HPDE6-E6E7 (cell line): ENCODE results near the gene ATXN1.

Experiments used
- DNase-seq: peaks from one replicate; pipeline ENCODE4 v3.0.0; 2011; ENCODE audit warnings: missing footprints; ENCODE audit errors: extremely low spot score

Gene ATXN1

DNA sequence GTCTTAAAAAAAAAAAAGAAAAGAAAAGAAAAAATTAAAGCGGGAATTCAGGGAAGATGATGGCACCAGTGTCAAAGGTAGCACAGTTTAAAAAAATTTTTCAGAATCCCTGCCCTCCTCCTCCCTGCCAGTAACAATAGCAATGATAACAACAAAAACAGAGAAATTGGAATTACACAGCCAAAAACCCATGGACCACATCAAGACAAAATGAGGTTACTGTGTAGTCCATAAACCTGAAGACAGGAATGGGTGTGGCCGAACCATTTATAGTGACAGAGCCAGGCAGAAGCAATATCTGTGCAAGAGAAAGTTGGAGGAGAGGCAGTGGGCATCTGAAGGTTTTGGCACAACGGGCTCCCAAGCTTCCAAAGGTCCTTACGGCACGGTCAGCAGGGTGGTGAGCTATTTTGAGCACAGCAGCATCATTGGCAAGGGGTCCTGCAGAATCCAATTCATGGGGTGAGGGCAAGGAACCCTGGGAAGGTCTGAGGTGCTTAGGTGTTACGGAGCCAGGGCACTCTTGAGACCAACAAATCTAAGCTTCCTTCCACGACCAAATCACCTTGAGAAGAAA is 320.5 kb downstream of the ATXN1 start:
- DNase-seq: no peak

DNA sequence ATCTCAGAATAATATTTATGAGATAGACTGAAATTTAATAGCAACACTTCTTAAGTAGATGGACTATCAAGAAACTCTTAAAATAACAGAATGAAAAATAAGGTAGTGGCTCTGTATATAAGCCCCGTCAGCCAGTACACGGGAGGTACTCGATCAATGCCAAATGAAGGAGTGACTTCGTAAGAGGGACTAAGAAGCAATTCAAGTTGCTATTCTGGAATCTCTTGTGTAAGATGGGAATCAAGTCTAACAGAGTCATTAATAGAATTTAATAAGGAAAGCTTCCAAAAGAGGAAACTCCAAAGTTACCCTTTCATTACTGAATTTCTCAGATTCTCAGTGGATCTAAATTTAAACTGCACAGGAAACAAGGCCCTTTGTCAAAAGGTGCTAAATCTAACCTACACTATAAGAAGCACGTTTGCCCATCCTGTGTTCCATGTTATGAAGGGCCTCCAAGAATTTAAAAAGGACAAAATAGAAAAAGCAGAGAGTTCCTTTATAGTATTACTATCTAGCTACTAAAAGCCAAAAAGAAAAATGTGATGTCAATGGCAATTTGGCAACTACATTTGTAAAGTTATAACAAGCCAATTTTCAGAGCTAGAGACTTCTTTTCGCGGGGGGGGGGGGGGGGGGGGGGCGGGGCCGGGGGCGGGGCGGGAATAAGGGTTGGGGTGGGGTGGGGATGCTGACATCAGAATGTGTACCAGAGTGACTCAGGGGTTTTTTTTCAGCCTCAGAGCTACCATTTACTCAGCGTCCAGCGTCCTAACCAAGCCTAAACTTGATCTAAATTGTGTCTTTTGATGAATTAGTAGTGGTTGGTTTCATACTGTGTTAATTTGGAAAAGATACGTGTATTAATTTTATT is 322.3 kb downstream of the ATXN1 start:
- peak; percentile 69 for DNase-seq

DNA sequence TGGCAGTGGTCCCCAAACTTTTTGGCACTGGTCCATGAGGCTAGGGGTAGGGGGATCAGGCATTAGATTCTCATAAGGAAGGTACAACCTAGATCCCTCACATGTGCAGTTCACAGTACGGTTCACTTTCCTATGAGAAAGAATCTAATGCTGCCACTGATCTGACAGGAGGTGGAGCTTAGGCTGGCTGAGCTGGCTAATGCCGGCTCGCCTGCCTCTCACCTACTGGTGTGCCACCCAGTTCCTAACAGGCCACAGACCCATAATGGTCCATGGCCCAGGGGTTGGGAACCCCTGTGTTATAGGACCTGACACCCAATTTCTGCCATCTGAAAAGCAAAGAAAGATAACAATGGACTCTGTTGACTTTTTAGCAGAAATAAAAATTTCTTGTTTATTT is 323.3 kb downstream of the ATXN1 start:
- DNase-seq: no peak

DNA sequence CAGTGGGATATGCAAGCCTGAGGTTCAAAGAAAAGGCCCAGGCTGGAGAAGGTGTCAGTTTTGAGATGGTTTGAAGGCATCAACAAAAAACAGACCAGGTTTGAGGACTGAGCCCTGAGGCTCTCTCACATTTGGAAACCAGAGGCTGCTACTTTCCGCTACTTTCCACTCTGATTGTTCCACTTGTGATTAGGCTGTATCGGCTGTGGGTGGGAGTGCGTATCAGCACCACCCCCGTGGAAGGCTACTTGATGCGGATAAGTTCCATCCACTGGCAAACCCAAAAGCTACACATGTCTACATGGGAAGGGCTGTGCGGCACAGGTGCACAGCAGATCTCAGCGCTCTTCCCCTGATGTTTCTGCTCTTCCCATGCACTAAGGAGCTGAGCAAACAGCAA is 324.2 kb downstream of the ATXN1 start:
- no peak for DNase-seq

DNA sequence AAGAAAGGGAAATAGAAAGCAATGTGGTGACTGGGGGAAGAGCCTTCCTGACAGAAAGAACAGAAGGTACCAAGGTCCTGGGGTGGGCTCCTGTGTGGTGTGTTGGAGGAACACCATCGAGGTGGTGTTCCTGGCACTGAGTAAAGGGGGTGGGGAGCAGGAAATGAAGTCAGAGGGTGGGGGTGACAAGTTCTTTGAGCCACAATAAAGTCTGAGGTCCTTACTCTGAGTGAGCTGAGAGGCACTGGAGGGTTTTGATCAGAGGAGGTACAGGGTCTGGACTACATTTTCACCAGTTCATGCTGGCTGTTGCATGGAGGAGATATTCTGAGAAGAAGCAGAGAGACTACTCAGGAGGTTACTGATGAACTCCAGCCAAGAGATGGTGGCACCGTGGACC is 324.7 kb downstream of the ATXN1 start:
- DNase-seq: no peak

DNA sequence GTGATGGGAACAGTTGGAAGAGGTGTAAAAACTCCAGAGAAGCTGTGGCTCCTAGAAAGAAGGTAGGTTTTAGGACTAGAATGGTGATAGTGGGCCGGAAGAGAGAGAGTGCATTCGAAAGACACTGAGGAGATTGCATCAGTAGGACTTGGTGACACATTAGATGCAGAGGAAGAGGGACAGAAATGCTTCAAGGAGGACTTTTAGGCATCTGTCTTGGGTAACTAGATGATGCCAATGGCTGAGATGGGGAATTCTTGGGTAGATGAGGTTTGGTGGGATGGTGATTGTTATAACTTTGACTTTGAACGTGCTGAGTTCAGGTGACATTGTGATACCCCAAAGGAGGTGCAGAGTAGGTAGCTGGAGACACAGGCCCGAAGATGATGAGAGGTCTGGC is 326.4 kb downstream of the ATXN1 start:
- DNase-seq: no peak

DNA sequence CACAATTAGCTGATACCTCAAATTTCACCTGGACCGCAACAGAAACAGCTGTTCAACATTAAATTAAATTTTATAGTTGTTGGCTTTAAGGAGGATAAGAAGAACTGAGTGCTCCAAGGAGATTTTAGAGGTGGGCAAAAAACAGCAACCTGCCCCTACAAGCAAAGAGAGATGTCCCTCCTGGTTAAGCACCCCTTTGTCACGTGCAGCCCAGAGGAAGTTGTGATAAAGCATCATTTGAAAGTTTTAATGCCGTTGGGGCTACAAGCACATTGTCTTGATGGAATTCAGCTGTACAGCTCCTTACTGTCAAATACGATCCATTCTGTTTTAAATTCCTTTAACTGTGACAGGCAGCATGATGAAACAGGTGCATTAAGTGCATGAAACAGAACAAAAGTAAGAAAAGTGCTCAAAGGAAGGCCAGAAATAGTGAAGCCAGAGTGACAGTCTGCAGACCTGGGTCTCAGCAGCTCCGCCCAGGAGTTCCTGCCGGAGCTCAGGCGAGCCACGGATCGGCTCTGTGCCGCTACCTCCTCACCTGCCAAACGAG is 327.8 kb downstream of the ATXN1 start:
- no peak for DNase-seq

DNA sequence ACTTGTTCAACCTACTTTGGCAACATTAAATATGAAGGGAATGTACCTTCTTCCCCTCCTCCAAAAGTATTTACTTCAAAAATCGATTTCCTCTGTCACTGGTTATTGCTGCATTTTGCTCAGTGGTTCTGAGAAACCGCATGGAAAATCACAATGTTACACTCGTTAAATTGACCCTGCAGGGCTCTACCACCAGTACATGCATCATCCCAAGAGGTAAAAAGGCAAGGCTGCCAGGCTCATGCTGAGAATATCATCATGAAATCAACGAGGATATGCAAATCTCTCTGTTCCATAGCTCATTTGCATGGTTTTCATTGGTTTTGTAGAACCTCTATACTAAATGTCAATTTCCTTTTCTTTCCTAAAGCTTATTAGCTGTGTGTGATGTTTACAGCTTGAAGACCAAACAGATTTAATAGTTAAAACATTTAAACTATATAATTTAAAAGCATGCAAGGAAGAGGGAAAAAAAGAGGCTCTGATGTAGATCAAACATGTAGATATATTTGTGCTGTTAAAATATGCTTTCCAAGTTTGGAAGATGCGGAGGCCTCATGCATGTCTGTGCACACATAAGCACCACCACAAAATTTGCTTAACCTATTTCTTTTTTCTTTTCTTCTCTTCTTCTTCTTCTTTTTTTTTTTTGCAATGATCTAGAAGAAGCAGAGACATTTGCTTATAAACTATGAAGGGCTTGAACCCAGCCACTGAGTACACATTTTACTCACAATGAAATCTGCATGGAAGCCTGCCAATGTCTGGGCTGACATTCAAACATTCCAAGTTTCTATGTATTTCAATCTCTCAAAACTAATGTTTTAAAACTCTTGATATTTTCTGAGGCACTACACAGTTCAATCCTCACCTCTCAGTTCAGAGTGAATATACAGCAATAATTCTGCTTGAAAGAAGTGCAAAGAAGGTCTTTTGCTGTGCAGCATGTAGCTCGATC is 328.9 kb downstream of the ATXN1 start:
- no peak for DNase-seq

DNA sequence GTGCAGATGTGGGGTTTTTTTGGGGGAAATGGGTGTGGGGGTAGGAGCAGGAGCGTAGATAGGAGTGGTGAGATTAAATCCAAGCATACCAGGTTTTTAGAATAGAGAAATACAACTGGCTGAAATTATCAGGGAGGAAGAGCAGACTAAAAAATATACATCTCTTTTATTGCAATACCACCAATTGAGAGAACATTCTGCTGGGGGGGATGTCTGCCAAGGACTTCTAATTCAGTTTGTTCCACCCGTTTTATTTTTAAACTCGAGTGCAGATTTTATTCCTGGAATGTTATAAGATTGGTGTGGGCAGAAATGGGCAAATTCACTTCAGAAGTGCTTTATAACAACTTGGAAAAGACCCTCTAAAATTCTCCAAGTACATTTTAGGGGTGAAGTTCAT is 330.2 kb downstream of the ATXN1 start:
- DNase-seq: no peak

DNA sequence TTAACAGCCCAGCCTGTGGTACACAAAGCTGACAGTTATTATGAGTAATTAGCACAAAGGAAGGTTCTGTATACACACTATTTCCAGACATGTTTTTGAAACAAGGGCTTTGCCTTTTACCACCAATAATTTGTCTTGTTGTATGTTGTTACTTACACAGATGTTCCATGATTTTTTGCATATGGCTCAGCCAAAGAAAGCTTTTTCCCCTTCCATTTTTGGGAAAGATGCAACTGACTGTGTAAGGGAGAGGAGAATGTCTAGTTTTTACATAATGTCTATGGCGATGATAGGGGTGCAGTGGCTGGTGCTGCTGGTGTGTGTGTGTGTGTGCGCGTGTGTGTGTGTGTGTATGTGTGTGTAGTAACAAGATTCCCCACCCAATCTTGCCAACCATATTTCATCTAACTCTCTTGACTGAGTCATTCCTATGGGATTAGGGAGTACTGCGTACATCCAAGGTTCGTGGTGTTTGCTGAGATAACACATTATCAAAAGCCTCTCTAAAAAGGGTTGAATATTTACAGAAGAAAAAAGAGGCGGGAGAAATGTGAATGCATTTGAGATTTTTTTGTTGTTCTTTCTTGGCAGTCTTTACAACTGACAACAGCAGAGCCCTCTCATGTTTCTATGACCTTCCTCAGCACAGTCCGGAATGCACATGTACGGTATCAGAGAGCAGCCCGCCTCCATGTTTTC is 330.7 kb downstream of the ATXN1 start:
- no peak for DNase-seq

DNA sequence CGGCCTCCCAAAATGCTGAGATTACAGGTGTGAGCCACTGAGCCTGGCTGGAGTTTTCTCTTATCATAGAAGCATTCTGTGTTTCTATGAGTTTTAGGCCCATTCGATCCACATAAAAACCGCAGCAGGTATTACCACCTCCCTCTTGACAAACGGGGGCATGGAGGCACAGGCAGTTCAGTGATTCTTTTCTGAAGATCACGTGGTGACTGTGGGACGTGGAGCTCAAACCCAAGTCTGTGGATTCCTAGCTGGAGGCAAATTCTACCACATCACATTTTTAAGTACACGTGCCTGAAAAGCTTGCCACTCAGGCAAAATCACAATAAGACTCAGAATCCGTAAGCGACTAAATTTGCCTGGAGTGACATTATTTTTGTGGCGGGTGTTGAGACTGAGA is 331.6 kb downstream of the ATXN1 start:
- DNase-seq: no peak

DNA sequence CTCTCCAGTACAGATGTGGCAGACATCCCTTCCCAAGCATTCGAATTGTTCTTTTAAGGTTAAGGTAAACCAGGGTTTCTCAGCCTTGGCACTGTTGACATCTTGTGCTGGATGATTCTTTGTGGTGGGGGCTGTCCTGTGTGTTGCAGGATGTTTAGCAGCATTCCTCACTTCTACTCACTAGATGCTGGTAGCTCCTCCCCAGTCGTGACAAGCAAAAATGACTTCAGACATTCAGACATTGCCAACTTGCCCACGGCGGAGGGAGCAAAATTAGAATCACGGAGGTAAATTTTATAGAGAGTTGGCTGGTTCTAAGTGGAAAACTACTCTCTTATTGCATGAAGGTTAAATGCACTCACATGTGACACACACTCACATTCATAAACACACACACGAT is 334.1 kb downstream of the ATXN1 start:
- DNase-seq: no peak

DNA sequence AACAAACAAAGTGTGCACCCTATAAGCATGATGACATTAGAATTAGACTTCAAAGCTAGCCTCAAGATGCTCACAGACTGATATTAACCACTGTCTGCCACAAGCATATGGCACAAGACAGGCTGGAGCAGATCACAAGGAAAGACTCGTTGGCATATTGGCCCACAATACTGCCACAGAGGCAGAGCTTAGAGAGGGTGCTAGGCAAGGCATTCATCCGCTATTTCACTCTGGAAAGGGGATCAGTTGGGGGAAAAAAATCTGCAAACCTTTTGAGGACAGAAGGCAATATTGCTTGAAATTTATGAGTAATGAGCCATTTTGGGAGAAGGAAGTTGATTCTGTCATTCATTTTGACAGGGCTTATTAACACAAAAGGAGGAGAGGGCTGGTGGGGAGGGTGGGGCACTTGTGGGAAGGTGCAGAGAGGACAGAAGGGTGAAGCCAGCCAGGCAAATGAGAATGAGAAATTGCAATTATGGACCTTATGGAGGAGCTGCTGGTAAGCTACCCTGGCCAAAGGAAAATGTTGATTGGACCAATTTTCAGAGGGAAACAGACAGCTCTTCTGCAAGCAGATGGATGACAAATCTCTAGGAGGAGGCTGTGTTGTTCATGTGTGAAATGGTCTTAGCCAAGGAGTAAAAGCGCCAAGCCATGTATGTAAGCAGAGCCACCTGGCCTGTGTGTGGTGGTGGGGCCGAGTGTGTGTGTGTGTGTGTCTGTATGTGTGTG is 335.2 kb downstream of the ATXN1 start:
- DNase-seq: no peak

DNA sequence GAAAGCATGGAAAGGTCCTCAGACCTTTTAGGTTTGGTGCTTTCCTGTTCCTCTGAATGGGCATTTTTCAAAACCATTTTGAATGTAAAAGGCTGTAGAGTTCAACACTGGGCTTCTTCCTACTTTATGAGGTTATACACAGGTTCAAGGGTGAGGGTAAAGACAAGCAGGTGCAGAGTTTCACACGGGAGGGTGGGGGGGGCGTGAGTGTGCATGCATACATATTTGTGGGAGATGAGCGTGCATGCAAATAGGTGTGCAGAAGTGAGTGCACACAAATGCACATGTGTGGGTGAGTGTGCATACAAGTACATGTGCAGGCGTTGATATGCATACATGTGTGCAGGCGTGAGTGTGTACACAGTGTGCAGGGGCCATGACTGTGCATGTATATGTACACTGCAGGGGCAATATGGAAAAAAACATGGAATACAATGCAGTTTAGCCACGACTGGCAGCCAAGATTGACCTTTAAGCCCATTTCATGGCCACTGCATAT is 339.7 kb downstream of the ATXN1 start:
- no peak for DNase-seq

DNA sequence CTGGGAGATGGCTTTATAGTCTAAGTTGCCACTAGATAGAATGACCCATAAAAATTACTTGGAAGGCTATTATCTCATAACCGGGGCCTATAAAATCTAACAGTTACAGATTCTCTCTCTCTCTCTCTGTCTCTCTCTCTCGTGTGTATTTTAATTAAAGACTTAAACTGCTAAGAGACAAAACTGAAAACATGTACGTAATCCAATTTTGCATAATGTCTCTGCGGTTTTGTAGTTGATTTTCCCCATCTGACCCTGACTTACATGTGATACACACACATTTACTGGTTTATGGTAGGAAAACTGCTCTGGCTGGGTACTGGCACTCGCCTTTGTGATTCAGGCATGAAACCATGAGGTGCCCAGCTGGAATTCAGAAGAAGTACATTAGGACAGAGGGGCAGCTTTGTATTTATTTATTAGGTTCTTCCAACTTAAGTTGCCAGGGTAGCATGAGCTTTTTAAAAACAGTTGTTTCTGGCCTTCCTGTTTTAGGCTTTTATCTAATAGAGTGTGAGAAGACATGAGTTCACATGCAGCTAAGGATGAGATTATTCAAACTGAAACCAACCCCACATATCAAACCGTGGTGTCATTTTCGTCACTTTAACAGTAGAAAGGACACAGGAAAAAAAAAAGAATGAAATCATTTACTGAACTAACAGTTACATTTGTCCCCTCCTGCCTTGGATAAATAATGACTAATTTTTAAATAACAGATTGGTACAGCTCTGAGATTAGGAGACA is 340.4 kb downstream of the ATXN1 start:
- DNase-seq: no peak

DNA sequence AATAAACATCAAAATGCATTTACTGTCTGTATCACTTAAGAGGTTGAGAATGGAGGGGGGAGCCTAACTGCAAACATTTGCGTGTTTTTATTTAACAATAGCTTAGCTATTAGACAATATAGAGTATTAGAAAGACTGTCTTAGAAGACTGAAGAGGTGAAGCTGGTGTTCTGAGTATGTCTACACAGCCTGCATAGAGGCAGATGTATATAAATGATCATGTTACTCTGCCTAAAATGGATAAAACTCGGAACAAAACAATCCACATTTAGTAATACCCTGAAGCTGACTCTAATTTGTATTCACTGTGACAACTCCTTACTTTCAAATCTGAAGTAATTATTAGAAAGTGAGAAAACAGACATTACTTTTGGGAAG is 340.9 kb downstream of the ATXN1 start:
- no peak for DNase-seq

DNA sequence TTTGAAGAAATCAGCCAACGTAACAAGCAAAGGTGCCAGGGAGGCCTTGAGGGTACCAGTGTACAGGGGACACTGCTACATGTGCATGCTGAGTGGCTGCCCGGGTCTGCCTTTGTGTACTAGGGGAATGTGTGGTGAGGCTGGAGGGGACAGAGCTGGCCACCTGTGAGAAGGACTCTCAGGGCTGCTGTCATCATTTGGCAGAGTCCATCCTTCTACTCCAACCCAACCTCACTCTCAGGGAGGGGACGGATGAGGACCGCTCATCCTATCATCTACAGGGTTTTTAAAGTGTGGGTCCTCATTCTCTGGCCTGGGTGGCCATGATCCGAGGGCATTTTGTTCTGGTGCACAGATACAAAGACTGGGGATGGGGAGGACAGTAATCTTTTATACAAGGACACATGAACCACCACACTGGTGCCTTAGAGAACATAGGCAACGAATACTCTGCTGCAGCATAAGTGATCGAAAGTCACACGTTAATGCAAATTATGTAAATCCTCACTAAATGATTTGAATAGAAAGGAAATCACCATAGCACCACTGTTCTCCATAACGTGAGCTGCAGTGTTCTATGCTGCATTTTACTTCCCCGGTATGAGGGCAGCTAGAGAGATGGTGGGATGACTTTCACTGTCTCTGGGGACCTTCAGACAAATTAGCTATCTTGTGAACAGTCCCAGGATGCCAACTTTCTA is 341.5 kb downstream of the ATXN1 start:
- DNase-seq: no peak

DNA sequence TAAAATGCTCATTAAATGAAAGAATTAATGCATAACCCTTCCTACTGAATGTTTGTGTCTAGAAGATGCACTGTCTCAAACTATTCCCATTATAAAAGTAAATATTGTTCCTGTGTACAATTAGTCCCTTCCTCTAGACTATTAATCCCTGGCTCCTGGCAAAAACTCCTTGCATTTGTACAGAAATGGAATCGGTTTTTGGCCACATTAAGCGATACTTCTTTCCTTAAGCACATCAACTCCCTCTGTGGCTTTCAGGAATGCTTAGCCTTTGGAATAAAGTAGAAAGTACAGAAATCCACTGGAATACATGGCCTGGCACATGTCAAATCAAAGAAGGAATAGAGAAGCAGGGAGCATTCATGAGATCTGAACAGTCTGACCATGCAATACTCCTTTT is 343.1 kb downstream of the ATXN1 start:
- DNase-seq: no peak

DNA sequence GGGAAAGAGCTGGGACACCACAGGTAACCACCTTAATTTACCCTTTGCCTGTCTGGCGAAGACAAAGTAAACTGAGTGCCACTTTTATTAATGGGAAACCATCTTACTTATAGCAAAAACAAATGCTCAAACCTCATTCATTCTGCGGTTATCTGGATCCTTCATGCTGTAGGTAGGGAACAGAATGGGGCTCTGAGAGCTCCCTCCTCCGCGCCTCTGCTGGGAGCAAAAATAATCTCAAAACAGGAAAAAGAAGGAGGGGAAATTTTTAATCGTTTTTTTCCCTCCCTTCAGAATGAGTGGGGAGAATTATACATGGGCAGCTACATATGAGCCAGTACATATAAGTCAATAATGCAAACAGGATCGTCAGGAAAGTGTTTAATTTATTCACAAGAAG is 345.6 kb downstream of the ATXN1 start:
- DNase-seq: no peak
